DMS114 treated with DMSO at 0.1 percent for 48 hours (cell line): ENCODE results near the gene EVX2.

Experiments used
- DNase-seq: peaks from one replicate; lab custom pipeline; 2025; ENCODE audit not compliant: unreplicated experiment; lab: John Stamatoyannopoulos, UW

EVX2 gene

DNA sequence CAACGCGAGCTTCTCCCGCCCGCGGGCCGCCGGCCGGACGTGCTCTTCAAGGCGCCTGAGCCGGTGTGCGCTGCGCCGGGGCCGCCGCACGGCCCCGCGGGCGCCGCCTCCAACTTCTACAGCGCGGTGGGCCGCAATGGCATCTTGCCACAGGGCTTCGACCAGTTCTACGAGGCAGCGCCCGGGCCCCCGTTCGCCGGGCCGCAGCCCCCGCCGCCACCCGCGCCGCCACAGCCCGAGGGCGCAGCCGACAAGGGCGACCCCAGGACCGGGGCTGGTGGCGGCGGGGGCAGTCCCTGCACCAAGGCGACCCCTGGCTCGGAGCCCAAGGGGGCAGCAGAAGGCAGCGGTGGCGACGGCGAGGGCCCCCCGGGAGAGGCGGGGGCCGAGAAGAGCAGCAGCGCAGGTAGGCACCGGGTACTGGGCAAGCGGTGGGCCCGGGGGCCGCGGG lies 24.0 kb upstream of the EVX2 start:
- no peak for DNase-seq

DNA sequence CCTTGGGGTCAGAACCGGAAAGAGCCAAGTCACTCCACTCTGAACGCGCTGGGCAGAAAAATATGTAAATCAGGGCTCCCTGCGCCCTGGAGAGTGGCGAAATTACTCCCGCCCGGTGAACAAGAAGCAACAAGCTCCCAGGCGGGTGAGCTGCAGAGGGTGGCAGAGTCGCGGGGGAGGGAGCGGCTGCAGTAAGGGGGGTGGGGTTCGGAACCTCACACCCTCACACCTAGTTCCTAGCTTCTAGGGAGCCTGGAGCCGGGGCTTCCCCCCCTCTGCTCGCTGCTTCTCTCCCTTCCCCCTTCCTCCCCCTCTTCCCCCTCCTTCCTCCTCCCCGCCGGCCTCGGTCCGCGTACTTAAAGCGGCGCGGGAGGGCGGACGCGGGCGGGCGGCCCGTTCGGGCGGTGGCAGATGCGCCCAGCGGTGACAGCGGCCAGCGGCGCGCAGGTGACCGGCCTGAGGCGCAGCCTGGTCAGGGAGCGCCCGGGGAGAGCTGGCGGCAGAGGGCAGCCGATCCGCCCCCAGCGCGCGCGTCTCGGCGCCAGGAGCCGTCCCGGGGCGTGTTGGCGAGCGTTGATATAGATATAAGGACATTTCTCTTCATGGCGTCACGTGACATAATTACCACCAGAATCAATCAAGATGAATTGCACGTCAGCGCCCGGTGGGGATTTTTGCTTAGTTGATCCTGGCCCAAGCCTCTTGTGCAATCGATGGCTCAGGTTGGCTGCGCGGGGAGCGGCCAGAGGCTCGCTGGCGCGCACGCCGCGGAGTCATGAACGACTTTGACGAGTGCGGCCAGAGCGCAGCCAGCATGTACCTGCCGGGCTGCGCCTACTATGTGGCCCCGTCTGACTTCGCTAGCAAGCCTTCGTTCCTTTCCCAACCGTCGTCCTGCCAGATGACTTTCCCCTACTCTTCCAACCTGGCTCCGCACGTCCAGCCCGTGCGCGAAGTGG lies 23.1 kb upstream of the EVX2 start, which contains the start of gene HOXD11:
HOXD11 (plus strand) TSS at position 700 of the 959 bp plus-strand sequence; CDS start at position 776, 76 bp downstream.
- no peak for DNase-seq

DNA sequence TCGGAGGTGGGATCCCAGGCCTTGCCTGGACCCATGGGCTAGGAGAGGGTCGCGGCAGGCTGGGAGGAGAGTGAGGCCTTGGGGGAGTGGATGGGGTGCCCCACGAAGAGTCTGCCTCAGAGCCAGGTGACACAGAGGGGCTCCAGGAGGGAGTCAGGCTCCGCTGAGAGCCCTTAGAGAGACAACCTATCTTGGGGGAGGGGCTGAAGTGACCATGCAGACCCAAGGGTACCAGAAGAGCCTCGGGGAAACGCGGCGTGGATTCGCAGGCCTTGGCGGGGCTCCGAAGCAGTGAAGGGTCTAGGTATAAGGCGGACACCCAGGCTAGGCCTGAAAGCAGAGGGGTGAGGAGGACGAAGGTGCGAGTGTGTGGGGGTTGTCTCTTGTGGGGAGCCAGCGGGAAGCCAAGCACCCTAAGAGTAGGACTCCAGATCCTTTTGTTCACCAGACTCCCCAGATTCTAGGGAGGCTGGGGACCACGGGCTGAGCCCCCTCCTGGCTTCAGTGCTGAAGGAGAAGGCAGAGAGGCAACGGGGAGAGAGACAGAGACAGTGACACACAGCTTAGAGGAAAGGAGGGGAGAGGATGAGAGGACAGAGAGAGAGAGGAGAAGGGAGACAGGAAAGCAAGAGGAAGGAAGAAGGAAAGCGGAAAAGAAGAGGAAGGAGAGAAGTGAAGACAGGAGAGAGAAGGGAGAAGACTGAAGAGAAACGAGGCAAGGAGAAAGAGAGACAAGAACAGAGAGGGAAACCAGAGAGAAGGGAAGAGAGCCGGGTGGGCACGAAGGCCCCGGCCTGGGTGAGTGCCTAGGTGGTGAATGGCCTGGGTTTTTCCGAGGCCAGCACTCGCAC lies 22.2 kb upstream of the EVX2 start:
- DNase-seq, result no peak

DNA sequence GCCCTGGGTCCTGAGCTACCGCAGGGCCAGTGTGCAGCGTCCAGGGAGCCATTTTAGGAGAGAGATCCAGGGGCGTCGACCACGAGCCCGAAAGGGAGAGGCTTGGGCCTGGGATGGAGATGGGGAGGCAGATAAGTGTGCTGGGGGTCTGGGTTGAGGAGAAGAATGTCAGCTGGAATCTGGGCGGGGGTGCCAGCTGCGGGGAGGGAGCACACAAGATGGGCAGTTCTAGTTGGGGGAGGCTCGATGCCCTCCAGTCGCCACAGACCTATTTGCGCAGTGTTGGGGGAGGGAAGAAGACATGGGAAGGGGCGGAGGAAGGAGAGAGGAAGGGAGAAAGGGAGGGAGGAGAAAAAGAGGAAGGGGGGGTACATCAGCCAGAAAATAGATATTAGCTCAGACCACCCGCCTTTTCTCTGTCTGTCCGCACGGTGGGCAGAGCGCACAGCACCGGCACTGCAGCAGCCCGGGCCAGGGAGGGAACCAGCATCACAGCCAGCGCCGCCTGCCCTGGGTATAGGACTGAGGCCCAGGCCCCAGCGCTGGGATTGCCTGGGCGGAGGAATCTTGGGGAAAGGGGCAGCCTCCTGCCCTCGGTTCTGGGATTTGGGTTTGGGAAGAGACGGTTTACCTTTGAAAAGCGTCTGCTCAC lies 21.4 kb upstream of the EVX2 start:
- DNase-seq, result no peak

DNA sequence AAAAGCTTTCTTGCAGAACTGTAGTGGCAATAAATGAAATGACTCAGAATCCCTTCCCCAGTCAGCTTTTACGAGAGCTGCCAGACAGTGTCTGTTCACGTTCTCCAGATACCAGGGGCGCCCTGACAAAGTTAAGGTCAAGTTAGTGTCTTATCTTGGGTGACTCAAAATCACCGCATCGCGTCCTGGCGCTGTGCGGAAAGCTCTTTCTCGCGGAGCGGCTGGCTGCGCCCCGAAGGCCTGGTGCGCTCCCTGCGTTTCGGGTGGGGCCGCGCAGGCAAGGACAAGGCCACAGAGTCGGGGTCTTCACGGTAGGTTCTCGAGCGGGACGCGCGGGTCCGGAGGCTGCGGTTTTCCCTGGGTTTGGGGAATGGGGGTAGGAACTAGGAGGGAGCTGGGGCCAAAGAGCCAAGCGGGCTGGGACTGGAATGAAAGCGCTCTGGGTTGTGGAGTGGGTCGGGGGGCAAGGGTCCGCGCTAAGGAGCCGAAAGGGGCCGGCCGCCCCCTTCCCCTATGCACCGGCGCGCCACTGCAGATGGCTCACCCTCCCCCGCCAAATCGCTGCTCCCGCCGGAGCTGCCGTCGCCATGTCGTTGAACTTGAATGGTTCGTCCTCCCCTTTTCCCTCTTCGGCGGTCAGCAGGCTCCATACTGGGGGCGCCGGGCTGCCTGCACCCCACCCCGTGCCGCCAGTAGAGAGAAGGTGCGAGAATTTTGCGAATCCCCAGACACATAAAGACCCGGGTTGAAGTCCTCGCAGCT lies 20.7 kb upstream of the EVX2 start:
- no peak for DNase-seq

DNA sequence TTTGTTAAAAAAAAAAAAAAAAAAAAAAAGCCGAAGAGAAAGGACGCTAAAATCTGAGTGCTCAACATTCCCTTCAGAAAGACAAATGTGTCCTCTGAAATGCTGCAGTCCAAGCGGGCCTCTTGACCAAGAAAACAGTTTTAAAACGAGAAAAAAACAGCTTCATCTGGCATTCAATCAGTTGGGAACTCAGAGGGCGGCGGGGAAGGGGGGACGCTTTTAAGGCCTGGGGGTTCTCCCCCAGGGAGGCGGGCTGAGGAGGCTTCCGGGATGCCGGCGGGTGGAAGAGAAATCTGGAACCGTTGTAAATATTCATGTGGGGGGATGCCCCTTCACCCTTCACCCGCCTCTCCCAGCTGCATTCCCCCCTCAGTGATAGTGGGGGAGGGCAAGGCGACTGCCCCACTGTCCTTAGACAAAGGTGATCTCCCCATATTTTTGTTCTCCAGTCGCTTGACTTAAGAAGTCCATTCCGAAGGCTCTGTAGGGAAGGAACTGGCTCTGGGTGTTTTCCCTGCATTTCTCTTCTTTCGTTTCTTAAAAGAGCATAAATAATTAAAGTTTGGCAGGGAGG lies 20.1 kb upstream of the EVX2 start:
- no peak for DNase-seq

DNA sequence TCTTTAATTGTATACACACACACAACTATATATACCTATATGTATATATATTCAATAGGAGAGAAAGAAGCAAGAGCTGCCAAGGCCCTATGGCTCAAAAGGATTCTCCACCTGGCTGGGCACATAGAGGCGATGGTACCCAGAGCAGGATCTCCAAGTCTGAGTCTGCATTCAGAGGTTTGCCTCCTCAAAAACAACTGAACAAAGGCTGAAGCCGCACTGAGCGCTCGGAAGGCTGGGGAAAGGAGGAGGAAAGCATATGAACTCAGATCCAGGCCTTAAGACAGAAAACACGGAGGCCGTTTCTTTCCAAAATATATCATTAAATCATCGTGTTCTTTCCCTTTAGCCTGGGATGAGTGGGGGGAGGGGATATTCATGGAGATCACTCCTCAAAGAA lies 19.4 kb upstream of the EVX2 start:
- no peak for DNase-seq

DNA sequence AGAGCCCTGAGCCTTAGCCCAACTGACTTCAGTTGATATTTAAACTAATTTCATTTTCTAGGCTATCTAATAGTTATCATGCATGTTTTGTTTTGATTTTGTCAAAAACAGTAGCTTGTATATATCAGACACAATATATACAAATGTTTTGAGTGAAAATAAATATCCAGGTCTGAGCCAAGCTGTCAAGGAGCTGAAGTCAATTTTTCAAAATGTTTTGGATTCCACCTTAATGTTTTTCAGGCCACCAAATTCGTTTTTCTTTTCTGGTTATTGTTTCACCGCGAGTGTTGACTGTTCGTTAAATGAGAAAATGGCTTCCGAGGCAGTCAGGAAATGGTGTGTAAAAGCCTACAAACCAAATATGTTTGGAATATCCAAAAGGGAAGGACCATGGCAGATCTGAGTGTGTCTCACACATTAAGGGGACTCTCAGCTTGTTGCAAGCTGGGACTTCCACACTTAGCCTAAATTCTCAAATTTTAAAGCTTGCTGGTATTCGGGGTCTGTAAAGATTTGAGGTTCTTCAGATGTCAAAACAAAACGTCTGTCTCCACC lies 18.6 kb upstream of the EVX2 start:
- DNase-seq, result no peak

DNA sequence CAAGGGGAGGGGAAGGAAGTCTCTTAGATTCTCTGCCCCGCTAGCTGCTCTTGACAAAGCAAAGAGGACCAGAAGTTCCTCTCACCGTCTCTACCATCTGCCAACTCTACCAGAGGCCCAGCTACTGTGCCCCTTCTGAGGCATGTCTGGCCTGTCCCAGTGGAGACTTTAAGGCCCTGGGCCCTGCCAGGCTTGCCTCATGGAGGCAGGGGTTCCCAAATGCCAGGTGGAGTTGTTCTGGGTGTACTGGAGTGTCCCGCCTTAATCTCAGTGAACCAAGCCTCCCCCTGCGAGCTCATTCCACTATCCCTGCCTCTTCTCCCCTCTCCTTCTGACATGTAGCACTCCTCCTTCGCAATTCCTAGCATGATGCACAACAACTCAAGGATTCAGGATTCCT lies 18.1 kb upstream of the EVX2 start:
- no peak for DNase-seq

DNA sequence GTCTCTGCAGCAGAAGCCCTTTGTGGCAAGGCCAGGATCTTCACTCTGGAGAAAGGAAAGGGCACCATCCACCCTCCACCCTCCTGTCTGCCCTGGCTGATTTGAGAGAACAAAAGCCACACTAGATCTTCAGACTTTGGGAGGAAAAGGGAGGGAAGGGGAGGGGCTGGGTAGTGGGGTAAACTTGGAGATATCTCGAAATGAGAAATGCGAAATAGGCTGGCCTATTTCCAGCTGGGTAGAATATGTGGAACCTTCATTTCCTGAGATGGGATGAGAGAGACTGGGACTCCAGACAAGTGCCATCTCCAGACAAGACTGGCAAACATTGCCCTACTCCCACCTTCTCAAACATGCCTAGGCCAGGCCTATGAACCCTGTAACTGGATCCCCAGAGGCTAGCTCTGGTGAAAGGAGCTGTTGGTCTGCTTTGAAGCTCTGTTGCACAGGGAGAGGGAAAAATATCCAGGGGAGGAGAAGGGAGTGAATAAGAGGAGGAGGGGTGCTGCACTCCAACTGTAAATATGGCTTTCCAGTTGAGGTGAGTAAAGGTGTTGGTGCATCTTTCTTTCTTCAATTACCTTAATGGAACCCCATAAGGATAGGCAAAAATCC lies 17.6 kb upstream of the EVX2 start:
- no peak for DNase-seq

DNA sequence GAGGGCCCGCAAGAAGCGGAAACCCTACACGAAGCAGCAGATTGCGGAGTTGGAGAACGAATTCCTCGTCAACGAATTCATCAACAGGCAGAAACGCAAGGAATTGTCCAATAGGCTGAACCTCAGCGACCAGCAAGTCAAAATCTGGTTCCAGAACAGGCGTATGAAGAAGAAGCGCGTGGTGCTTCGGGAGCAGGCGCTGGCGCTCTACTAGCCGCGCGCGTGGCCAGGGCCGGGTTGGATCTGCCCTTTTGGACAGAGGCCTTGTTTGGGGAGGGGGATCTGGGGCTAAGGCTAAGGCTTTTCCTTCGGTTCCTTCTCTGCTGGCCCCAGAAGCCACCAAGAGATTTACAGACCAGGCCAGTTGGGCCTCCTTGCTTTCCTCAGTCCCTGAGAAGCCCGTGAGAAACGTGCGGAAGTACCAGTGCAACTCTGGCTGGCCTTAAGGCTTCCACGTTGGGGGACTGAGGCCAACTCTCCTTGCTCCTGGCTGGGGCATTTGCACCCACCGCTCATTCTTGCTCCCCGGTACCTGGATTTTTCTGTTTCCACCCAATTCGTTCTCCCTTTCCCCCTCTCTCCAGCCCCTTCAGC lies 16.9 kb upstream of the EVX2 start:
- no peak for DNase-seq

DNA sequence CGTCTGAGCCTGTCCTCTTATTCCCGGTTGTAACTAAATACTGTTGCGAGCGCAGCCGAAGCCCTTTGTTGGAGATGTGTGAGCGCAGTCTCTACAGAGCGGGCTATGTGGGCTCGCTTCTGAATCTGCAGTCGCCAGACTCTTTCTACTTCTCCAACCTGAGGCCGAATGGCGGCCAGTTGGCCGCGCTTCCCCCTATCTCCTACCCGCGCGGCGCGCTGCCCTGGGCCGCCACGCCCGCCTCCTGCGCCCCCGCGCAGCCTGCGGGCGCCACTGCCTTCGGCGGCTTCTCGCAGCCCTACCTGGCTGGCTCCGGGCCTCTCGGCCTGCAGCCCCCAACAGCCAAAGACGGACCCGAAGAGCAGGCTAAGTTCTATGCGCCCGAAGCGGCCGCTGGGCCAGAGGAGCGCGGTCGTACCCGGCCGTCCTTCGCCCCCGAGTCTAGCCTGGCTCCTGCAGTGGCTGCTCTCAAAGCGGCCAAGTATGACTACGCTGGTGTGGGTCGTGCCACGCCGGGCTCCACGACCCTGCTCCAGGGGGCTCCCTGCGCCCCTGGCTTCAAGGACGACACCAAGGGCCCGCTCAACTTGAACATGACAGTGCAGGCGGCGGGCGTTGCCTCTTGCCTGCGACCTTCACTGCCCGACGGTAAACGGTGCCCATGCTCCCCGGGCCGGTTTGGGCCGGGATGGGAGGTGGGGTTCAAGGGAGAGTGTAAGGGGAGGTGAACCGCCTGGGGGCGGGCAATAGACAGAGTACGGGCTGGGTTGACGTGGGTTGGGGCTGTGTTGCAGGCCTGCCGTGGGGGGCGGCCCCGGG lies 16.2 kb upstream of the EVX2 start, which contains the start of gene HOXD12:
HOXD12 (plus strand) TSS at position 68 of the 819 bp plus-strand sequence; CDS start at position 75, 7 bp downstream.
- no peak for DNase-seq

DNA sequence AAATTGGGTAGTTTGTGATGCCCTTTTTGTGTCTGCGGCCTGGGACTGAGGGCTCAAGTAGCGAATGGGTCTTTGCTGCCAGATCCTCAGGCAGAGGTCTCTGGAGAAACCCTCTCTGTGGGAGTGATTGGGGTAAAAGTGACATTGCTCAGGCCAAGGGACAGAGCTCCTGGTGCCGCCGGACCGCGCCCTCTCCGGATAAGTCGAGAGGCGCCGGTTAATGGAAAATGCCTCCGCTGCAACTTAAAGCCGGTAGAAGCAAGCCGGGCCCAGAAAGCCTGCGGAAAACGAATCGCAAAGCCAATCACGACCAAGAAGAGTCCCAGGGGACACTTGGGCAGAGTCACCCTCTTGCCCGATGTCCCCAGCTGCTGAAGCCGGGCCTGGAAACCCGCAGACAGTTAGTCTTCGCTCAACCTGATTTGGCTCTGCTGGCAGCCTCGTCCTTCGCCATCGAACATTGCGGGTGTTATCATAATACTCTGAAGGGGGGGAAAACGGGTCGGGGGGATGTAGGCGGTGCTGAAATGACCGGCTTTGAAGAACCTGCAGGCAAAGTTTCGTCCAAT lies 15.5 kb upstream of the EVX2 start:
- no peak for DNase-seq

DNA sequence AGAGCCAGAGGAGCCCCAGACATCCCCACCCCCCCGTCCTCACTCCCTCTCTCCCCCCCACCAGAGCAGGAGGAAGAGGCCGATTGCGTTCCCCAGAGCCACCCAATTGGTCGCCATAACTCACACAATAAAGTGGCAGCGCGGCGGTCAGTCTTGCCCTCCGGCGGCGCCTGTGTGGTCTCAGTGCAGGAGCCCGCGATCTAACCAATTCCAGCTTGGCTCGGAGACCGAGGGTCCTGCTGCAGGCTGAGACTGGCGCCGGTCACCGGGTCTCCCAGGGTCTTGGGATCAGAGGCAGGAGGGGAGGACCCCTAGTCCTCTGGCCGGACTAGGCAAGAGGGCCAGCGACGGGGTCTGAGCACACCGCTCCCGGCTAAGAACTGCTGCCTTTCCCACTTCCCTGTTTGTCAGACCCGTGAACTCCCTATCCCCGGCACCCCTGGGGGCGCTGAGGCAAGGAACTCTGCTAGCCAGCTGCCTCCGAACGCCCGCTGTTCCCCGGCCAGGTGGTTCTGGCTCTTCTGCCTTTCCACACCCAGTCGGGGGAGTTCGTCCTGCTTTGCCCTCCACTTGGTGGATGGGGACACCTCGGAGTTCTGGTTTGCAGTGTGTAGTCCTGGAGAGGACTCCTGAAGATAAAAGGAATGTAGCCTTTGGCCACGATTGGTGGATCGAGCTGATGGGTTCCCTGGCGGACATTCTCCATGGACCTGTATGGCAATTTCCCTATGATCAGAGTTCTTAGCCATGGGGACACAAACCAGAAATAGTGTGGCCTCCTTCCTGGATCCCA lies 14.8 kb upstream of the EVX2 start:
- no peak for DNase-seq

DNA sequence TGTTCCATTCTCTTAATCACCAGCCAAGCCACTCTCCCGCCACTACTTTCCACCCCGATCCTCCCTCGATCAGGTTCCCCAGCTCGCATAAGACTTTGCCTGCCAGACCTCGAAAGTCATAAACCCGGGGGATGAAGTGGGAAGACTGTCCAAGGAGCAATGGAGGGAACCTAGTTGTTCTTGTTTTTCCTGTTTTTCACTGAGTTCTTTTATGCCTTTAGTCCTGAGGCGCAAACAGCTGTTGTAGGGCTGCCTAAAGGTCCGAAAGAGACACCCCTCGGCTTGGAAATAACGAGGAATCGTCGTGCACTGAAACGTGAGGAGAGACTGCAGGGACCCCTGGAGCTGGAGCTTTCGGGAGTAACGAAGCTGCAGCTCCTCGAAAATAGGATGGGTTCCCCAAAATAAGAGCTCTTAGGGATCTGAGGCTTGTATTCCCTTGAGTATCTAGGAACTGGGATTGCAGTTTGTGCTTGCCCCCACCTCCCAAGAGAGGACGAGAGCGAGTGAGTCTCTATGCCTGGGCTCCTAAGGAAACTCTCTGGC lies 14.1 kb upstream of the EVX2 start:
- no peak for DNase-seq

DNA sequence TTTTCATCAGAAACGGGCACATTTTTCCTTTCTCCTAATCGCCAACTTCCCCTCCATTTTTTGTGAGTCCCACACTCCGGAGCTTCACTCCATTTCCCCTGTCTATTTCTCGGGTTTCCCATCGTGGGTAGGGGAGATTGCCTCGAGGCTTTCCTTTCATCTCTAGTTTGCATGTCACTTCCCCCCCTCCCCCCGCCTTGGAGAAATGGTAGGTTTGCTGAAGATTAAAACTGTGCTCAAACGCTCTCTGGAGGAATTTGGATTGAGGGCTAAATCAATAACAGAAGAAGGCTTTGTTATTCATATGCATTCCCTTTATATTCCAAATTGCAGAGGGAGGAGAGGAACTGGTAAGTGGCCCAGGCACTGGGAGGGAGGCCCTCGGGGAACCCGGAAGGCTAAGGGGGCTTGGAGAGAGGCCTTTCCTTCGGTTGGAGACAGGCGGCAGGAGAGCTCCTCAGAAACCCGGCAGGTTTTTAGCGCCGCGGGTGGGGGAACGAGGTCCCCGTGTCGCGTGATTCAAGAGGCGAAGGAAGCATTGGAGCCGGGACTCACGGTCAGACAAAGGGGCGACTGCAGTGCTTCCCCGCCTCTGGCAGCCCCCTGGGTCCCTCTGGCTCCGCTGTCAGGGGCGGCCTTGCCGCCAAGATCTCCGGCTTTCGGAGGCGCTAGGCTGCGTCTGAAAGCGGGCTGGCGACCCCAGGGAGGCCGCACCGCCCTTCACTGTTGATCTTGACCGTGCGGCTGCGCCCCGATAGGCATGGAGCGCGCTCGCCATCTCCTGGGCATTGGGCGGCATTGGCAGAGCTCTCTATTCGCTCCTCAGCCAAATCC lies 13.4 kb upstream of the EVX2 start:
- DNase-seq, result peak; percentile 45
